A204.1 (cell line): ENCODE results near the gene PCSK2.

ENCODE experiments used
- FAIRE-seq: peaks from 2 replicates; lab custom pipeline; 2012; peaks lifted over from hg19 to GRCh38; lab: Jason Lieb, UNC

Gene PCSK2

GRCh38 chr20:17399303-17399985 lies 172.6 kb downstream of the PCSK2 start:
- FAIRE-seq, result no peak

DNA sequence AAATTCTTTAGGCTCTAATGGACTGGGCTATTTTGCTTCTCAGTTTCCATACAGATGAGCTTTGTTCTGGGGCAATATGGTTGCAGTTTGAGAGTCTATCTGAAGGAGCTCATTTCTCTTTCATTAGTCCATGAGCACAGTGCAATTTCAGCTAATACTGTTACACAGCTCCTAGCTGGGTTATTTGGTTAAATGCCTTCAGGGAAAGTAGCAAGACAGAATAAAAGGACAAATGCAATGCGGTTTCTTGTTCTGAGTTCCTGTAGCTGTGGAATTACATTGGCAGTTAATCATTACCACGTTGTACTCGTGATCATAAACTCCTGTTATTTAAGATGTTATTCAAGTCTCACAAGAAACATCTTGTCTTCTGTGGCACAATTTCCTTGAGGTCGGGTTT lies 176.6 kb downstream of the PCSK2 start:
- FAIRE-seq, result no peak

- no peak for FAIRE-seq
These were observed 179.3 kb downstream of the PCSK2 start for GRCh38 chr20:17406051-17406590.

GRCh38 chr20:17407550-17407949 lies 180.7 kb downstream of the PCSK2 start:
- FAIRE-seq, result no peak

- FAIRE-seq, result no peak
These were observed 190.4 kb downstream of the PCSK2 start for GRCh38 chr20:17417225-17417624.

- FAIRE-seq, result no peak
These were observed 191.9 kb downstream of the PCSK2 start for GRCh38 chr20:17418737-17419136.

GRCh38 chr20:17419479-17420041 lies 192.7 kb downstream of the PCSK2 start:
- FAIRE-seq, result no peak

DNA sequence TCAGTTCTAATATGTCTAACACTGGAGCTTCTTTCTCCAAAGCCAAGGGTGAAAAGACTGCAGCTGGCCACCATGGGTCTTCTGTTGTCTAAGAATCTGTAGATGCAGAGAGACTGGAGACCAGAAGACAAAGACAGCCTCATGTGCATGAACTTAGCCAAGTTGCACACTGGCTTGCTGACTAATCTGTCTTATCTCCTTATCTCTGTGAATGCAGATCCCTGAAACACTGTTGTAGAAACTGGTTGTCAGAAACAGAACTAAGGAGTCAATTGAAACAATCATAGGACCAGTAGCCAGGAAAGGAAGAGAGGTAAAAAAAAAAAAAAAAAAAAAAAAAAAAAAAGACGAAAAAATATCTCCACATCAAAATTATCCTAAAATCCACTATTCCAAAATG lies 194.7 kb downstream of the PCSK2 start:
- no peak for FAIRE-seq

GRCh38 chr20:17423782-17424181 lies 196.9 kb downstream of the PCSK2 start:
- FAIRE-seq, result no peak

GRCh38 chr20:17427638-17428037 lies 200.8 kb downstream of the PCSK2 start:
- no peak for FAIRE-seq

DNA sequence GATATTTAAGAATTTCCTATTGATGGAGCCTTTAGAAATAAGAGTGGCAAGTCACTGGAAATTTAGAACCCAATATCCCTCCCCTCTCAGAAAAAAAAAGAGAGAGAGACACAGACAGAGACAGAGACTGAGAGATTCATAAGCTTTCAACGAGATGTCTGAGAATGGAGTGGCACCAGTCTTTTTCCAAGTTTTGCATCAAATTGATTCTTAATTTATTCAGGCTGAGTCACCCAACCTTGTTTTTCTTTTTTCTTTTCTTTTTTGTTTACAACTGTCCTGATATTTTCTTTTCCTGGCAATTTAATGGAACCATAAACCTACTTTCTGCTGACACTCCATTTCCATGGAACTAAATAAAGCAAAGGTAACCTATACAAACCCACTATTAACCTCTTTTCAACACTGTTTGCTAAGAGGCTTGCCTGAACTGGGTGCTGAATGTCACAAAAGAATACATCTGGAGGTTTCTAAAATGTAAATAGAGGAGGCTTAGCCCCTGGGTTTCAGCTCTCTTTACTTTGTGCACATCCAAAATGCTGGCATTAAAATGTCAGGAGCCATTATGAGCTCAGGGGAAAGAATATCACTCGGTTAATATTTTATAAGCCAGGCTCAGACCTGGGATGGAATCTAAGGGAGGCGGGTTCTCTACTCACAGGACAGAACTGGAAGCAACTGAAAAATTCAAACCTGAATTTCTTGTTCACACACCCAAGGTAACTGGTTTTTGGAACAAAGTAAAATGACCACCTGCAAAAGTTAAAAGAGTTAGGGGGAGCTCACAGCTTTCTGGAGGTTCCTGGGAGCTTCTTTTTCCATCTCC lies 203.5 kb downstream of the PCSK2 start:
- no peak for FAIRE-seq

DNA sequence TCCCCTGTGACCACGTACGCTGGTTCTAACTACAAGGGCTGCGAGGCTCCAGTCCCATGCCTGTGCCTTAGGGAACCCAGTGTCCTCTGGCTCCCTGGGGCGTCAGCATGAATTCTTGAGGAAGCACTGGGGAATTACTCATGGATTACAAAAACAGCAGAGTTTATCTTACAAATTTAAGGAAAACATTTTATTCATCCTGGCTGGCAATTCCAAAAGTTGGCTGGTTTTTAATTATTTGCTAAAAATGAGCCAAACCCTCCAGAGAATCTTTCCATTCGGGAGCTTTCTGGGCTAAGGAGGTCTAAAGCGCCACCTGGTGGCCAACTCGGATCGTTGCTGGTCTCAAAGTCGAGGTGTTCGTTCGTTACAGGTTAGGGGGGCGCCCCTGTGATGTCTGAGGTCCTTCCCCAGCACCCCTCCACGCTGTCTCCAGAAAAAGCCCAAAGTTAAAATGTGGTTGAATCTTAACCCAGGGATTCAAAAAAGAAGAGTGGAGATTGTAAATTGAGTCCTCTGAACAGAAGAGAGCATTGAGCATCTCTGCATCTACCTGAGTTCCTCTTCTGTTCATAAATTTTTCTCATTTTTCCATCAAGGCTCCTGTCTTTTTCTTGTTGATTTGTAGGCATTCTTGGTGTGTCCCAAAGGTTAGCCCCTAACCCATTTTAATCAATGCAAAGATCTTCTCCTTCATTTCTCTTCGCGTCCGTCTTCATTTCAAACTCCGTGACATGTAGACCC lies 205.0 kb downstream of the PCSK2 start:
- no peak for FAIRE-seq

DNA sequence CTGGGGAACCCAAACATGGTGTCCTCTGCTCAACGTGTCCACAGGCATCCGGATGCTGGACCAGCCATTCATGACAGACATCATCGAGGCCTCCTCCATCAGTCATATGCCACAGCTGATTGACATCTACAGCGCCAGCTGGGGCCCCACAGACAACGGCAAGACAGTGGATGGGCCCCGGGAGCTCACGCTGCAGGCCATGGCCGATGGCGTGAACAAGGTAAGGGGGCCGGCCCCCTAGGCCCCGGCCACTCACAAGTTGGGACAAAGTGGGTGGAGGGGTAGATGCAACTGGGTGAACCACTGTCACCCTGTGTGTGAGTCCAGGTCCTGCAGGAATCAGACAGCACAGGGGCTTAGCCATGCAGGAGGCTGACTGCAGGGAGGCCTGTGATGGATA lies 209.8 kb downstream of the PCSK2 start:
- FAIRE-seq, result no peak

GRCh38 chr20:17437251-17437650 lies 210.4 kb downstream of the PCSK2 start:
- no peak for FAIRE-seq

DNA sequence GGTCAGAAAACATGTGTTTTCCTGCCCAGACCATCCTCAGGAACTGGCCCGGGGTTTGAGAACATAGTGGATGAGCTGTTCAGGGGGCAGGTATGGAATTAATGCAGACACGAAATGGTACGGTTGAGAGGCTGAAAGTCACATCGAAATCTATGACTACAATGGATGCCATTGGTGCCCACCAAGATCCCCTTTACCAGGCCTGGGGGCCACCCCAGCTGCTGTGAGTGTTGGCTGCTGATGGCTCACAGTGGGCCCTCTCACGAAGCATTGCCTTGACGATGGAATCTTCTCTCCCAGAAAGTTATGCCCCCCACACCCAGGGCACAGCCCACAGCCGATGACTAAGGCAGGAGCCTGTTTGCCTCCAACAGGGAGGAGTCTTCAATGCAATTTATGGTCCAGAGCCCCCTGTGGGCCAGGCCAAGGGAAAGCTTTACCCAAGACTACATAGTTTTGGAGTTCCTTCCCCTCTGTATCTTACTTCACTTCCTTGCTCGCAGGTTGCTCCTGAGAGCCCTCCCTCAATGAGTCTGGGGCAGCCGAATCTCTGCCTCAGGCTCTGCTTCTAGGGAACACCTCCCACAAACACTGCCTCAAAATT lies 211.7 kb downstream of the PCSK2 start:
- FAIRE-seq, result no peak

- no peak for FAIRE-seq
These were observed 212.9 kb downstream of the PCSK2 start for GRCh38 chr20:17439616-17440296.

DNA sequence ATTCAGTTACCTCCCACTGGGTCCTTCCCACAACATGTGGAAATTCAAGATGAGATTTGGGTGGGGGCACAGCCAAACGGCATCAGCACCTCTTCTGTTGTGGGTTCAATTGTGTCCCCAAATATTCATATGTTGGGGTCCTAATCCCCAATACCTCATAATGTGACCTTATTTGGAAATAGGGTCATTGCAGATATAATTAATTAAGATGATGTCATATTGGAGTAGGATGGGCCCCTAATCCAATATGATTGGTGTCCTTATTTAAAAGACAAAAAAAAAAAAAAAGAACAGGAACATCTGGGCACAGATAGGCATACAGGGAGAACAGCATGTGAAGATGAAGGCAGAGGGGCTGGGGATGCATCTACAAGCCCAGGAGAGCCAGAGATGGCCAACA lies 214.9 kb downstream of the PCSK2 start:
- FAIRE-seq, result no peak

DNA sequence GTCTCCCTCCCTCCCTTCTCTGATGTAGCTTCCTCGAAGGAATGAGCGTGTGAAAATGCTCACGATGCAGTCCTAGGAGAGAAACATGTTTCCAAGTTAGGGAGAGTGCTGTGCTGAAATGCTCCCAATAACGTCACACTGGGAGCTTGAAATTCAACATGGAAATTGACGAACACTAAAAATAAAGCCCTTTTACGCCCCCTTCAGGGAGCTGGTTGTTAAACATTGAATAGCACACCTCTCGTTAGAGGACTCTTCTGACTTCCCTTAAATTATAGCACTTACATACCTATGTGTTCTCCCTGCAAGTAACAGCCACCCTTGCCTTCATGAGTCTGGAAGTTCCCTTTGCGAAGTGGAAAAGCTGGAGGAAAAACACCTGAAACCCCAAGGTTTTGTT lies 215.7 kb downstream of the PCSK2 start:
- no peak for FAIRE-seq

- no peak for FAIRE-seq
These were observed 216.5 kb downstream of the PCSK2 start for GRCh38 chr20:17443131-17443858.

GRCh38 chr20:17444091-17444490 lies 217.3 kb downstream of the PCSK2 start:
- no peak for FAIRE-seq

- FAIRE-seq, result no peak
These were observed 218.7 kb downstream of the PCSK2 start for GRCh38 chr20:17445543-17445942.
